ENCODE data around the gene CDH4.

- TF ChIP-seq CTCF (IDR thresholded peaks at IDR 0.05) (no peak), POLR2AphosphoS5 (IDR thresholded peaks at IDR 0.05) (no peak), POLR2A (IDR thresholded peaks at IDR 0.05) (no peak)
Measured at GRCh38 chr20:61644378-61645076, 392.5 kb downstream of the CDH4 start.

Data from upper lobe of left lung (tissue), 4 donors.